RCC 7860 (cell line): ENCODE results near the gene LRRTM4.

Source experiments
- DNase-seq: peaks from one replicate; pipeline ENCODE4 v3.0.0-alpha.2; 2015; ENCODE audit warnings: low spot score
- FAIRE-seq: peaks from 2 replicates; lab custom pipeline; 2012; peaks lifted over from hg19 to GRCh38; lab: Jason Lieb, UNC

The LRRTM4 gene

DNA sequence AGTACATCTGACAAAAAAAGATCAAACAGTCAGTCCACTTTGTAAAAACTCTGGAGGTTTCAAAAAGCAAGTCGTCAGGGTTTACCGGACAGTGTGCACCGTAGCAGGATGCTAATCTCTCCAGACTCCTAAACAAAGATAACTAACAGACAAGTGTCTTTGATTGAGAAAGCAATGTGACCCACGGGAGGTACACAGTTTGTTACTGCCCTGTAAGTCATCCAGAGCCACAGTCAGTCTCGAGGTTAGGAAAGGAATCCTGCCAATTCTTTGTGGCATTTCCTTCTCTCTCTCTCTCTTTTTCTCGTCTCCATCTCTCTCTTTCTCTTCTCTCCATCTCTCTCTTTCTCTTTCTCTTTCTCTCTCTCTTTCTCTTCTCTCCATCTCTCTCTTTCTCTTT, 42.8 kb downstream of the LRRTM4 start:
- DNase-seq (no peak), FAIRE-seq (no peak)

DNA sequence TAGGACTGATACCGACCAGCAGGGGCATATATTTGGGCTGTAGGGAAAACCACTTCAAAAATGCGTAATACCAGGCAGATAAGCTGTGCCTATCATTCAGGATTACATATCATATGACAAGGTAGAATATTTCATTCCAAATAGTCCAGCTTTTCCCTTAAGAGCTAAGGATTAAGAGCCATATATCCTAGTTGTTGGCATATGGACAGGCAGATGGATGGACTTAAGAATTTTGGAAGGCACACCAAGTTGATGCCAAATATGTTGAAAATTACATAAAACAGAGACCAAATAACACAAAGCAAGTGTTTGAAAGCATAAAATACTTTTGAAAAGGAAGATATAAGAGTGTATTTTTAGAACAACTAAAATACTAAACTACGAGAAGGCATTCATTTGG, 52.1 kb downstream of the LRRTM4 start:
- no peak for FAIRE-seq
- DNase-seq, result no peak

DNA sequence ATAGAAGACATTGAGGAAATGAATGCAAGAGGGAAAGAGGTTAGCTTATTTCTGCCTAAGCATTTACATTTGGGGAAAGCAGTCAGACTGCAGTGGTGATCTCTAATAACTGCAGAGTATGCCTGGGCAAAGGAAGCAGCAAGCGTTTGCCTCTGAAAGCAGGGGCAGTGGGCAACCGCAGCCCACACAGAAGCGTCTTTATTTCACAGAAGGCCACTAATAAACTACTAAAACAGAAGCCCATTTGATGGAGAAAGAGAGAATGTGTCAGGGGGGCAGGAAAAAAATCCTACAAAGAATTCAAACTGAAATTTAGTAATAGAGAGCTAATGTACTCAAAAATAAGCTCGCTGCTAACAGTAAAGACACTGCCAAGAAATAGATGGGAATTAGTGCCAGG, 53.1 kb downstream of the LRRTM4 start:
- FAIRE-seq (no peak), DNase-seq (no peak)

DNA sequence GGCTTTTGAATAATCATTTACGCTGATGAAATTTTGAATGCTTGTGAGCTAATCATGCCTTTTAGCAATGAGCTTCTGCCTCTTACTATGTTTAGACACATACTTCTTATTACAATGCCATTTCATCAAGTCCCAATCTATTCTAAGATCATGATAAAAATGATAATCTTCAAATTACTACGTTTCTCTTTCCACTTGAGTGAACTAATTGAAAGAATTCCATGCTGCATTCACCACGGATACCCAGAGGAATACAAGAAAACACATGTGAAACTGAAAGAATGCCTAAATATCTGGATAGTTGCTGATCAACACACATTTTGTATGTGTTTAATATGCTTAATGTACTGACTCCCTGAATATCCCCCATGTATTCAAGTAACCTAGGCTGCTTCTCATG, 62.3 kb downstream of the LRRTM4 start:
- FAIRE-seq, result no peak

DNA sequence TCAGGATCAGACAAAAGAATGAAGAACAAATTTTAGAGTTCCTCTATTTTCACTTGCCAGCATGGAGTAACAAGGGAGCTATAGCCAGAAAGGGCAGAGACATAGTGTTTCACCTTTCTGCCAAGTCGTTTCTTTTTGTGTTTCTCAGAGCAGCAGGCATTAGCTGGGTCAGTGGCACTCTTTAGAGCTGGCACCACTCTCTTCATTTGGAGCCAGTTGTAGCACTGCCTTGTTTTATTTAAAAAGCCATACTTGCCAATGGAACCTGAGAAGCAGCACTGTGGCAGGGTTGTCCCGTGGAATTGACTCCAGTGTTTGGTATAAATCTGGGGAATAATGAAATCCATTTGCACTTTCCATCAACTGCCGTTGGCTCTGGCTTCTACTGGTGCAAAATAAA, 64.0 kb downstream of the LRRTM4 start:
- no peak for FAIRE-seq
- no peak for DNase-seq

More for the DNA sequence above, 62.3 kb downstream of the LRRTM4 start:
- no peak for DNase-seq

DNA sequence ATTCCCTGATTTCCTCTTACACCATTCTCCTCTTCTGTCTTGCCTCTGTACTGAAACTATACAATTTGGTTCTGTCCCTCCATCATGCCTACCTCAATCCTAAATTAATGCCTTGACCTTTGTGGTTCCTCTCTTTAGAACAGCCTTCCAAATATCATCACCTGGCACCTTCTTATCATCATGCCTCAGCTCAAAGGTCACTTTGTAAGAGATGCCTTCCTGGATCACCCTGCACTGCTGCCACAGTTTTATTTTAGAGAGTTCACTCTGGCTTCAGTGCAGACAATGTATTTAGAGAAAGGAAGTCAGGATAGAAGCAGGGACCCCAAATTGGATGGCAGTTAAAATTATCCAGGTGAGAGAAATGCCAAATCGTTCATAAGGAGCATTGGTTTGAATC, 64.5 kb downstream of the LRRTM4 start:
- DNase-seq (no peak), FAIRE-seq (no peak)

DNA sequence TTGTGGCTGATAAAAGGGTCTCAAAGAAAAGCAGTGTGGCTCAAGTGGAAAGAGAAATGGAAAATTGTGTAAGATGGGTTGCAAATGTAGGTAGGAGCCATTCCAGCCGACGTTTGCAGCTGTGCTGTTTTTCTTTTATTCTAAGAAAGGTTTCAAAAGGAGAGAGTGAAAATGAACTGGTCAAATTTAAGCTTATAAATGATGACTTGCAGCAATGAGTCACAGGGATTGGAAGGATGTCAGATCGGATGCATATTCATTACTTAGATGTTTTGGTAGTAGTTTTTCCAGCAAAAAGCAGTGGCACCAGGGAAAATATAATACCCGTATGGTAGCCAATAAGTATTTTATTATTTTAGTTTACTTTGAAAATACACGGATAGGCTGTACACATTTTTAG, 79.1 kb downstream of the LRRTM4 start:
- no peak for DNase-seq
- FAIRE-seq, result no peak

DNA sequence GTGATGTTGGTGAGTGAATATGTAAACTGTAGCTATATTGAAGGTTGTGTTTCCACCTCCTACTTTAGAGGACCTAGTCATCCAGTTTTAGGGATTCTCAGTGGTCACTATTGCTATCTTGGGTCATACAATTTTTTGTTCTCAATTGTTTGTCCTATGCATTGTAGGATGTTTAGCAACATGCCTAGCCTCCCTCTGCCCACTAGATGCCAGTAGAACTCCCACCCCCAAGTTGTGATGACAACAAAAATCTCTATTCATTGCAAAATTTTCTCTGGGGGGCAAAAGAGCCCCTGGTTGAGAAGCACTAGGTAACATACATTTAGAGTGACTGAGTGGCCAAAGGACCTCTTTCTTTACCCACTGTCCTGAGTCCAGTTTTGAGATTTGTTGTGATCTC, 87.3 kb downstream of the LRRTM4 start:
- DNase-seq (no peak), FAIRE-seq (no peak)

DNA sequence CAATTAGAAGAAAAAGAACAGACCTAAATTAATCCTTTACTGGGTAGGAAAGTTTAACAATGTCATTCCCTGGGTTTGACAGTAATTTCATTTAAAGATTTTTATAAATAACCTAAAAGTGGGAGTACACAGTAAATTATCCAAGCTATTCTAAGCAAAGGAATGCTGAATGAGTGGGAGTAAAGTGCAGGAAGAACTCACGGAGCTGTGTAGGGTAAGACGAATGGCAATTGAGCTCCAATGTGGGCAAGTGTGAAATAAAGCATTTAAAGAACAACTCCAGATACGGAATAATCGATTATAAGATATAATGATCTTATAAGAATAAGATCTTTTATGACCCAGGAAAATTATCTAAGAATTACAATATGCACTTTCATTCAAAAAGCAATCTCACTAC, 93.2 kb downstream of the LRRTM4 start:
- FAIRE-seq, result no peak

DNA sequence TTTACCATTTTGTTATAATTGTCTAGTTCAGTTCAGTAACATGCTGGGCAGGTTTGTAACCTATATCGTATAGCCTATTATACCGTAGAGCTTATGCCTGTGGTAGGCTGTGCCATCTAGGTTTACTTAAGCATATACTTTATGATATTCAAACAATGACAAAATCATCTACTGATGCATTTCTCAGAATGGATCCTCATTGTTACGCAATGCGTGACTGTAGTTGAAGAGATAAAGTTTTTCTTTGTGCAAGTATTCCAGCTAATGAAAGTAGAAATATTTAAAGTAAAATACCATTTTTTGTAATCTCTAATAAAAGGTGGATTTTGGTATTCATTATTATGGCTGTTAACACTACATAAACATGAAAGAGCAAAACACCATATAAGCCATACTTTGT, 100.2 kb downstream of the LRRTM4 start:
- DNase-seq (no peak), FAIRE-seq (no peak)

More for the DNA sequence above, 93.2 kb downstream of the LRRTM4 start:
- no peak for DNase-seq

DNA sequence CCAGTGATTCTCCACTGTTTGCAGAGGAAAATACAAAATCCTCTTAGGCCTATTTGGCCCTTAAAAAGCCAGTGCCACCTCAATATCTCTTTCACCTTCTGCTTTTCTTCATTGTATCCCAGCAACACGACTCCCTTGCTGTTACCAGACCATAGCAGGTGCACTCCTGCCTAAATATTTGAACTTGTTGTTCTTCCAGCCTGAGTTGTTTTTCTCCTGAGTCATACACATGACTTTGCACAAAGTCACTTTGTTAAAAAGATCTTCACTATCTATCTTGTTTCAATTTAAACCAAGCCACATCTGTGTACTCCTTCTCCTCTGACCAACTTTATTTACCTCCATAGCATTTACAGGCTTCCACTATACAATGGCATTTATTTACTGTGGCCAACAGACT, 103.6 kb downstream of the LRRTM4 start:
- DNase-seq (no peak), FAIRE-seq (no peak)

DNA sequence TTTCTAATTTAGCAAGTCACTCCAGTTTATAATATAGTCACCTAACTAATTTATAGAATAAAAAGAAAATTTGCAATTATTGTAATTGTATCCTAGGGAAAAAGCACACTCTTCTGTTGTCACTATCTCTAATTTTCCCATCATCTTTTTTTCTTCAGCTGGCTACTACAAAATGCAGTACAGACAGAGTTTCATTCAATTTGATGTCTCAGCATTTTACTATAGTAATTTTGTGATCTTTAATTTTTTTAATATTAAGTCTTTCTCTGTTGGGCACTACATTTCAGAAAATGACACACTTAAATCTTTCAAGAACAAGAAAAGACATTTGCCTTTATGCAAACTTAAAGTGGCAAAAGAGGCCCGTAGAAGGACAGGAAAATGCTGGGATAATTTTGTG, 118.0 kb downstream of the LRRTM4 start:
- FAIRE-seq, result no peak
- no peak for DNase-seq

DNA sequence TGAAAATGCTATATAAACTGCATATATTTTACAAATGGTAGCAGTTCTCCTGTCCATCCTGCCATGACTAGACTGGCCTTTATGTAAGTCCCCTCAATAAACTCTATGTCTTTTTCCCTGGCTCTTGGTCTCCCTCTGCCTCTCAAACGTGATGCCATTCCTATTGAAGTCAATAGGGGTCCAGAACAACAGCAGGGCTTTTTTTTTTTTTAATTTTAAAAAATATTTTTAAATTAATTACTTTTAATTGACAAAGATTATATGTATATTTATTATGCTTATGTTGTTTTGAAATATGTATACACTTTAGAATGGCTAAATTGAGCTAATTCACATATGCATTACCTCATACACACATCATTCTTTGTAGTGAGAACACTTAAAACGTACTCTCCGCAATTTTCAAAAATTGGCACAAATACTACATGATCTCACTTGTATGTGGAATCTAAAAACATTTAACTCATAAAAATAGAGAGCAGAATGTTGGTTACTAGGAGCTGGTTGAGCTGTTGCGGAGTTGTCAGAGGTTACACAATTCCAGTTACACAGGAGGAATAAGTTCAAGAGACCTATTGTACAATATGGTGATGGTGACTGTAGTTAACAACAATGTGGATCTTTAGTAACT, 123.1 kb downstream of the LRRTM4 start:
- DNase-seq (no peak), FAIRE-seq (no peak)

DNA sequence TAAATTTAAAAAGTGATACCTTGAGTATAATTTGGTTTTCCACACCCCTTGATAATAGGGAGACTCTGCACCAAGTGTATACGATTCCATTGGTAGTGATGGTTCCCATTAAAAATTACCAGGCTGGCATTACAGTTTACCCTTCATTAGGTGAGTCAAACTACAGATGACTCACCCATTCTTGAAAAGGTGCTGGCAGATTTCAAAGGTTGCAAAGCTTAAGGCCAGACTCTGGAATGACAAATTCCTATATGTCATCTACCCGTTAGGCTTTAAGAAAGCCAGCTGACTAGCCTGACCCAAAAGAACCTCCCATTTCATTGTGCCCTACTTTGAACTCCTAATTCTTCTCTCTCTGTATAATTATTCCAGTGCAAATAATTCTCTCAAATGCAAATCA, 124.4 kb downstream of the LRRTM4 start:
- DNase-seq (peak; percentile 34), FAIRE-seq (peak; percentile 68)

DNA sequence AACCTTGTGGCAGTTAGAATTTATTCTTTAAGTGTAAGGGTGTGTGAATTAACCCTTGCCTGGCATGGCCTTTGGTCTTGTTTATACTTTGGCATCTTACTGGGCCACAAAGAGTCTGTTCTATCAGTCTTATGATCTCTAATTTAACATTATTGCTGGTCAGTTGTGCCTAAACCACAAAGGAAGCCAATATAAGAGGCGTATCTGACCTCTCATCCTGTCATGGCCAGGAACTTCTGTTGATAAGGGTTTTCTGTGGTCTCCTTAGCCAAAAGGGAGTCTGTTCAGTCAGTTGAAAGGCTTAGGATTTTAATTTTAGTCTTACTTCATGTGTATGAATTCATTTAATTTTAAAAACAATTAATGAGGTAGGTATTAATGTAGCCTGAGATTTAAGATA, 127.2 kb downstream of the LRRTM4 start:
- no peak for FAIRE-seq
- DNase-seq, result no peak

DNA sequence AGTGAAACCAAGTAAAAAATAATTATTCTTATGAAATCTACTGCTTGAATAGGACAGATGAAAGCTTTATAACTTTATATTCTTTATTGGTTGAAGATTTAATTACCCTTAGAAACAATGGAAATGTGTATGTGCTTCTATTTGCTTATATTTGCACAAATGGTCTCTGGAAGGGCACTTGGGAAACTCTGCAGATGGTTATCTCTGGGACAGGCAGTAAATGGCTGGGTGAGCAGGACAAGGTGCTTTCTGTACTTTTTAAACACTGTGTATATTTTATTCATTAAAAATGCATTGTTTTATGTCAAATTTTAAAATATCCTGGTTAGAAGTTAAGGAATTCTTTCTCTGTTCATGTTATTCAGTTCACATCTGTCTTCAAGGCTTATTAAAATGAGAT, 131.1 kb downstream of the LRRTM4 start:
- FAIRE-seq (no peak), DNase-seq (no peak)

DNA sequence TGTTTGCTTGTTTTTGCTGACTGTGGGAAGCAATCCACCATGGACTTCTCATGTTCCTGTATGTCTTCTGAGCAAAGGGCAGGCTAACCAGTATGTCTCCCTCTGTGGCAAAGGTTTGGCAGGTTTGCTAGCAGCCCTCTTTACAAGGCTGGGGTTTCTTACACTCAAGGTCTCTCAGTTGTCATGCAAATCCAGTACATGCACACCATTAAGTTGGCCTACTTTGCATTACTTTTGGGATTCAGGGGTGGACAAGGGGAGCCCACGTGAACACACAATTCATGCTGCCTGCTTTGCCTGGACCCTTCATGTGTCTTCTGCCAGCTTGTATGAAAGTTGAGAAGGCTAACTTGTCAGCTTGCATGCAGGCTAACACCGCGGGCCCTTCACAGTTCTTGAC, 134.9 kb downstream of the LRRTM4 start:
- no peak for FAIRE-seq
- DNase-seq, result no peak

DNA sequence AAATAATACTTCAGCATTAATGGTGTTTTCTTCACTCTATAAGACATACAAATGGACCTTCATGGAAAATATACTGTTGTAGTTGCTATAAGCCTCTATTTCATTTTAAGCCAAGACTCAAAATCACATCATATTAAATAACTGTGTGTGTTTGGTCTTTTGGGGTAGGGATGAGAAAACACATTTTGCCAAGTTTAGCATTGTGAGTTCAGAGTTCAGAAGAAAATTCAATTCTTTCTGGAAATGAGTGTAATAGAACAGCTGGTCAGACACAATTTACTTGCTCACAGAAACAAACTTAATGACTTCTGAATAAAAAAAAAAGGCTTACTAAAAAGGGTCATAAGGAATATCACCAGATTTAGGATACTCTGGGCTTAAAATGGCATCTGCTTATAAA, 149.5 kb downstream of the LRRTM4 start:
- FAIRE-seq (no peak), DNase-seq (no peak)

DNA sequence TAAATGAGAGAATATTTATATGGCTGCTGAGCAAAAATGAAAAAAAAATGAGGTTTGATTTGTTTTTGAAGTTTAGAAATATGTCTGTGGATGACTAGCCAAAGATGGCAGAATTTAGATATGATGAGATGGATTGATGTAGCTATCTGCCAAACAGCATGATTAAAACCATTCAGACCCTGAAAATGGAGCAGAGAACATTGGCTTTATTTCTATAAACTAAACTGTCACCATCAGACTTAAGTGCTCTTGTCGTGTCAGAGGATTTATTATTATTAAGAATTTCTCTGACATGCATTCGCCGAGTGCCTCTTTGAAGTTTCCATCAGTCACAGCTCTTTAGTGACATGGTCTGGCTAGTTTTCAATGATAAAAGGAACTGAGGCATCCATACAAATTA, 151.7 kb downstream of the LRRTM4 start:
- FAIRE-seq (no peak), DNase-seq (no peak)

DNA sequence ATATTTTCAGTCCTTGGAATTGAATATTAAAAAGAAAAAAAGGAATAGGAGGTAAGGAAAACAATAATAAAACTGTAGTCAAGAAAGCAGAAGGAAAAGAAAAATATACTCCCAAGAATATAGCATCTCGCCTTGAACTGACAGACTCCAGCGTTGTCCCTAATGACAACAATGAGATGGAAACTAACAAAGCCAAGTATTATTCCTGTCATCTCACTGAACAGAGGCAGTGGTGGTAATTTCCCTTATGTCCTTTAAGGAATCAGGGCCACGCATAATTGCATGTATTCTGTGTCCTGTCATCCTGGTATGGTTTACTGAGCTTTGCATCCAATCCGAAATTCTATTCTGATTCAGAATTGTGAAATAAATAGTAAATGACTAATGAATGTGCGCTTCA, 158.9 kb downstream of the LRRTM4 start:
- DNase-seq, result no peak
- FAIRE-seq, result no peak

DNA sequence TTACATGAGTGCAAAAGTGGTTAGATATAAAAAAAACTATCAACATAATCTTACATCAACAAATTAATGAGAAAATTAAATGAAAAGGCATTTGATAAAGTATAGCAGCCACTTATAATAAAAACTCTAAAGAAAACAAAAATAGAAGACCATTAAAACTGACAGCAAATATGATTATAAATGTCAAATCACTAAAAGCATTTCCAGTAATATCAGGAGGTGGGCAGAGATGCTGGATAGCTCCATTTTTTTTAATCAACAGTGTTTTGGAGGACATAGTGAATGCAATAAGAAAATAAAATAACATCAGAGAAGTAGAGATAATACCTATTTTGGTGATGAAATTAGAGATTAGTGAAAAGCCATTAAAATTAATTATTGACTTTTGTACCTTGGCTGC, 173.4 kb downstream of the LRRTM4 start:
- FAIRE-seq (no peak), DNase-seq (no peak)

DNA sequence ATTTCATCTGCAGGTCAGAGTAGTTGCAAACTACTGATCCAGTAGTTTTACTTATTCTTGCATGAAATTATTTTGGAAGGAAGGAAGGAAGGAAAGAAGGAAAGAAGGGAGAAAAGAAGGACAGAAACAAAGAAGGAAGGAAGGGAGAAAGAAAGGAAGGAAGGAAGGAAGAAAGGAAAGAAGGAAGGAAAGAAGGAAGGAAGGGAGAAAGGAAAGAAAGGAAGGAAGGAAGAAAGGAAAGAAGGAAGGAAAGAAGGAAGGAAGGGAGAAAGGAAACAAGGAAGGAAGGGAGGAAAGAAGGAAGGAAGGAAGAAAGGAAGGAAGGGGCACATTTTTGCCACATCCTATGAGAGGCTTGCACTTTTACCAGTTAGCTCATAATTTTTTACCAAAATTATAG, 186.2 kb downstream of the LRRTM4 start:
- FAIRE-seq, result no peak
- DNase-seq, result no peak

DNA sequence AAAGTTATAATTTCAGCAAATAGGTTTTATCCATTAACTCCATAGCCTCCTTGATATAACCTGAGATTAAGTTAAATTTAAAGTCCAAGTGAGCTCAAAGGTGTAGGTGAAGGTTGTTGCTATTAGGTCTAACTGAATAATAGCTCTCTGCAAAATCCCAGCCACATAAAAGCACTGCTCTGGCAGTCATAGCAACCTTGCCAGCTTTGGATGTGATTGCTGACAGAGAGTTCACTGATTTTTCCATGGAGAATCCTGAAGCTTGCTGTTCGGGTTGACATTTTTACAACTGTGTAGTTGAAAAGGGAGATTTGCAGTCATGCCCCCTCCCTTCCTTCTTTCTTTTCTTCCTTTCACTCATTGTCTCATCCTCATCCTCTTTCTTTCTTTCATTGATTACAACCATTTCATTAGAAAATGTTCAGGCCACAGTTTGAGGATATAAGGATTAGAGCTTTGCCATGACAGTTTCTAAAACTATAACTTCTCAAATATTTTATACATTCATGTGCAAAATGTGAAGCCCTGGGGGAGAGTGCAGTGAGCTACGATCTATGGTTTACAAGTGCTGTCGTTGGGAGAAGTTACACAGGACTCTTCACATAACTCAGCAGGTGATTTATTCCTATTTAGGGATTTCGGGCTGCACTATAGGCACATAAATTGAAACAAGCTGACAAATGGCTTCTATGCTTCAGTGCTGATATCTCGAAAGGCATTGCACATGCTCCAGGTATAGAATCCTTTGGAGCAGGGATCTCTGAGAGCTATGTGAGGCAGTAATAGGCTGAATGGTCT, 193.8 kb downstream of the LRRTM4 start:
- FAIRE-seq, result no peak
- no peak for DNase-seq
